AG09319 (cell line): ENCODE measurements around the gene EFNA3.

ENCODE experiments used
- DNase-seq: peaks from one replicate; pipeline ENCODE4 v3.0.0-alpha.2; 2010; ENCODE audit warnings: low read depth; ENCODE audit errors: extremely low read depth
- TF ChIP-seq, protein P1 (sequence below): IDR thresholded peaks from 2 replicates; pipeline ENCODE4 v1.5.1; 2011; ENCODE audit warnings: low read depth, mild to moderate bottlenecking, inconsistent platforms, low read length, moderate library complexity

Gene EFNA3

DNA sequence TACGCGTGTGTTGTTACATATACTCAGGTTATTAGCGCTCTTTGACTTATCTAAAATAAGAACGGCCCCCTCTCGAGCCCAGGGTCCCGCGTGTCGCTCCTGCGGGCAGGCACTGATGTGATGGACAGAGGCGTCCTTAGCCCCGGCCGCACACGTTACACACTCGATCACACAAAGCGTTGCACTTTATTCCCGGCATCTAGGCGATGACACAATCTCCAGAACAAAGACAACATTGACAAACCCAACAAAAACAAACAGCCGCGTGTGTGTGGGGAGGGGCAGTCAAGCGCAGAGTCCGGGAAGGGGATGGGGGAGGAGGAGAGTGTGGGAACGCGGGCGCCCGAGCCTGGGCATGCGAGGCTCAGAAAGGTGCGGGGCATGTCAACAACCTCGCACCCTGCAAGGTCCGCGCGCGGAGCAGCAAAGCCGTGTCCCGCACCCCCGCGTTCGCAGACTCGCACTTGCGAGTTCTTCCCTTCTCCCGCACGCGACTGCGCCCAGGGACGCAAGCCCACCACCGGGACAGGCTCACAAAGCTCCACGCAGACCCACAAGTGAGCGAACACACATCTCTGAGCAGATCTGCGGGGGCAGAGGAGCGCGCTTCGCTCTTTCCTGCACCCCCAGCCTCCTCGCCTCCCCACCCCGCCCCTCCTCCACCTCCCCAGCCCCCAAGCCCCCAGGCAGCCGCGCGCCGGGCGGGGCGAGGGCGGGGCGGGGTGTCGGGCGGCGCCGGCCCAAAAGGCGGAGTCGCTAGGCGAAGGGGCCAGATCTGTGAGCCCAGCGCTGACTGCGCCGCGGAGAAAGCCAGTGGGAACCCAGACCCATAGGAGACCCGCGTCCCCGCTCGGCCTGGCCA, 48.7 kb downstream of the EFNA3 start, which contains the start of gene EFNA1:
EFNA1 (plus strand) TSS at position 772 of the 862 bp plus-strand sequence. CDS start 102 bp downstream, outside the sequence.
- TF ChIP-seq, protein P1, sequence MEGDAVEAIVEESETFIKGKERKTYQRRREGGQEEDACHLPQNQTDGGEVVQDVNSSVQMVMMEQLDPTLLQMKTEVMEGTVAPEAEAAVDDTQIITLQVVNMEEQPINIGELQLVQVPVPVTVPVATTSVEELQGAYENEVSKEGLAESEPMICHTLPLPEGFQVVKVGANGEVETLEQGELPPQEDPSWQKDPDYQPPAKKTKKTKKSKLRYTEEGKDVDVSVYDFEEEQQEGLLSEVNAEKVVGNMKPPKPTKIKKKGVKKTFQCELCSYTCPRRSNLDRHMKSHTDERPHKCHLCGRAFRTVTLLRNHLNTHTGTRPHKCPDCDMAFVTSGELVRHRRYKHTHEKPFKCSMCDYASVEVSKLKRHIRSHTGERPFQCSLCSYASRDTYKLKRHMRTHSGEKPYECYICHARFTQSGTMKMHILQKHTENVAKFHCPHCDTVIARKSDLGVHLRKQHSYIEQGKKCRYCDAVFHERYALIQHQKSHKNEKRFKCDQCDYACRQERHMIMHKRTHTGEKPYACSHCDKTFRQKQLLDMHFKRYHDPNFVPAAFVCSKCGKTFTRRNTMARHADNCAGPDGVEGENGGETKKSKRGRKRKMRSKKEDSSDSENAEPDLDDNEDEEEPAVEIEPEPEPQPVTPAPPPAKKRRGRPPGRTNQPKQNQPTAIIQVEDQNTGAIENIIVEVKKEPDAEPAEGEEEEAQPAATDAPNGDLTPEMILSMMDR = no peak
- no peak for DNase-seq

DNA sequence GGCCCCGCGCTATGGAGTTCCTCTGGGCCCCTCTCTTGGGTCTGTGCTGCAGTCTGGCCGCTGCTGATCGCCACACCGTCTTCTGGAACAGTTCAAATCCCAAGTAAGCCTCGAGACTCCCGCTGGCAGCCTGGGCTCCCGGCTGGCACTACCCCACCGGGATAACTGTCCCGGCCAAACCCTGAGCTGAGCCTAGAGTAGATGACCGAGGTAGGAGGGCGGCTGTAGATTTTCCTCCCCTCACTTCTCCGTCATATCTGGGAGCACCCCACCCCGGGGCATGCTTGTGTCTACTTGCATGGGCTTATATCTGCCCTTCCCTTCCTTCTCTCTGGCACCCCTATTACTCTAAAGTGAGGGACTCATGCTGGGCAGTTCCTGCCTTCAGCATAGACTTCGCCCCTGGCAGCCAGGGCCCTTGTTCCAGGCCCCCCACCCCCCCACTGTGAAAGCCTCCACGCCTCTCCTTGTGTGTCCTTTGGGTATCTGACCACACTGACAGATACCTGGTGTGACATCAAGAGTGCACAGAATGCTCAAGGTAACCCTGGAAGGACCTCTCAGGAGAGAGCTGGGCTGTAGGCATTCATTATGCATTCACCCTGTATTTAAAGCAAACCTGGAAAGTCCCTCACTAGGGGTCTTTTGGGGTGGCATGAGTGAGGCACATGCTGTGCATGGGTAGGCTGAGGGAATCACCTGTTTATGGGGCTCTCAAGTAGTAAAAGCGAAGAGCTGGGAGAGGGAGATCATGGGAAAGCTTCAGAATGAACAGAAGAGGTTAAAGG, 49.5 kb downstream of the EFNA3 start:
- TF ChIP-seq, protein P1 = no peak
- no peak for DNase-seq

GRCh38 chr1:155128755-155129473, 50.3 kb downstream of the EFNA3 start:
- TF ChIP-seq, protein P1 = no peak
- no peak for DNase-seq

DNA sequence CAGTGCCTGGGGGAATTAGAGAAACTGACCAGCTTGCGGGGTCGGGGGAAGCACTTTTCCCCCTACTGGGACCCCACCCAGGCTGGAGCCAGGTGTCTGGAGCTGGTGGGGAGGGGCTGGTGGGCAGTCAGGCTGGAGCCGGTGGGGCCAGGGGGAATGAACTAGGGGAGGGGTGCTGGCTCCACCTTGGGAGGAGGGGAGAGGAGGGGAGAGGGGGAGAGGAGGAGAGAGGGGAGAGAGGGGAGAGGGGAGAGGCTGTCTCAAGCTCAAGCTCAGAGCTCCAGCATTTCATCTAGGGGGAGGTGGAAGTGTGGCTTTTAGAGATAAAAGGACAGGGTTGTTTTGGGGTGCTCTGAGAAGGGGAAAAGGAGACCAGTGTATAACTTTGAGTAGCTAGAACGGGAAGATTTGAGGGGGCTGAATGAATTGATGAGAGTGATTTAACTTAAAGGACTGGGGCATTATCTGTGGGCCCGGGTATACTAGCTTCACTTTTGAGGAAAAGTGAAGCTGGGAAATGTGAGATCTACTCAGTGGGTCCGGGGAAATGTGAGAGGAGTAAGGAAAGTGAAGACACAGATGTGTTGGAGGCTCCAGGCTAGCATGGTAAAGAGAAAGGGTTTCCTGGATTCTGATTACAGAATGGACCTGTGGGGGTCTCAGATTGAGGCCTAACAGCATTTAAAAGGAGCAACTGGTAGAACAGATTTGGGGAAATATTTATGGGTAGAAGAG, 51.8 kb downstream of the EFNA3 start:
- TF ChIP-seq, protein P1 = no peak
- no peak for DNase-seq

GRCh38 chr1:155131285-155131684, 52.6 kb downstream of the EFNA3 start:
- TF ChIP-seq, protein P1 = no peak

DNA sequence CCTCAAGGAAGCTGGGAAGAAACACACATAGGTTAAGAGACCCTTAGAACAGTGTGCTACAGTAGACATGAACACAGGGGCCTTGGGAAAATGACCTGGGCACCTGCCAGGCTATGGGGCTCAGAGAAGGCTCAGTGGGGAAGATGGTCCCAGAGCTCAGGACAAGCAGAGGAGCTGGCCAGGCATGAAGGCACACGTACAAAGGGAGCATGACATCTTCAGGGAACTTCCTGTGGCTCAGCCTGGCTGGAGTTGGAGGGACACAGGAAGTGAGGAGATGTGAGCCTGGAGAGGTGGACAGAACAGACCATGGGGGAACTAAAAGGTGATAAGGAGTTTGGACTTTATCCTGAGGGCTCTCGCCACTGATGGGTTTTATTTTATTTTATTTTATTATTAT, 53.2 kb downstream of the EFNA3 start:
- TF ChIP-seq, protein P1 = no peak
- no peak for DNase-seq

More at GRCh38 chr1:155131285-155131684, 52.6 kb downstream of the EFNA3 start:
- no peak for DNase-seq
